GM21515 (cell line): Measurements from ENCODE around the gene MSI1.
"Not testable (repeated sequence)": the region's sequence is repeated elsewhere in the genome, so short reads cannot be mapped to it uniquely, and the experiment has no call there.

Experiments used
- ATAC-seq: cut with Tn5 transposase; IDR thresholded peaks from one replicate; pipeline ENCODE4 v1.9.1; 2021; ENCODE audit not compliant: unreplicated experiment

The MSI1 gene

DNA sequence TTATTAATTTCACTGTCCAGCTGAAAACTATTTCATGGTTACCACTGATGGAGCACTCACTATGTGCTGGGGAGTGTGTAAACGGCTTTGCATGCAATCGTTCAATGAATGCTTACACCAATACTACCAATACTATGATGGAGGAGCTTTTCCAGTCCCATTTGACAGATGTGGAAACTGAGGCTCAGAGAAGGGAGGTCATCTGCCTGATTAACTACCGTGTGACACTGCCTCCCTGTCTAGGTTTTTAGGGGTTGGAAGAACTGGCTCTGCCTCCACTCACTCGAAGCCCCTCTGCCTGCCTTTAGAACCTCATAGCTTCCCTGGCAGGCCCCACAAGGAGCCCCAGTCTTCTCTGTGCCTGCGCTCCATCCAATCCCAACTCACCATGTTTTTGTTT lies 11.9 kb downstream of the MSI1 start:
- no peak for ATAC-seq

DNA sequence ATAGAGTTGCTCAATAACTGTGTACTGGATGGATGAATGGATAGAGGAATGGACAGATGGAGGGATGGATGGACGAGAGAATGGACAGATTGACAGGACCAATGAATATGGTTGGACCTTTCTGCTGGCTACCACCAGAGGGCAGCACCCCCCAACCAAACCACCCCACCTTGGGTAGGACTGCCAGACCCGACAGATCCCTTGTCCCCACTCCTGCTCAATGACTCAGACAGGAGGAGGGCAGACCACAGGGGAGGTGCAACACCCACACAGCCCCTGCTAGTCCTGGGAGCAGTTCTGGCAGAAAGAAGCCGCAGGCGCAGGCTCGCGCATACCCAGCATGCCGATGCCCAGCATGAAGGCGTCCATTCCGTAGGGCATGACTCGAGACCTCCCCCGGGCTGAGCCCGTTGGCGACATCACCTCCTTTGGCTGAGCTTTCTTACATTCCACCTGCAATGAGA lies 12.4 kb downstream of the MSI1 start:
- no peak for ATAC-seq

DNA sequence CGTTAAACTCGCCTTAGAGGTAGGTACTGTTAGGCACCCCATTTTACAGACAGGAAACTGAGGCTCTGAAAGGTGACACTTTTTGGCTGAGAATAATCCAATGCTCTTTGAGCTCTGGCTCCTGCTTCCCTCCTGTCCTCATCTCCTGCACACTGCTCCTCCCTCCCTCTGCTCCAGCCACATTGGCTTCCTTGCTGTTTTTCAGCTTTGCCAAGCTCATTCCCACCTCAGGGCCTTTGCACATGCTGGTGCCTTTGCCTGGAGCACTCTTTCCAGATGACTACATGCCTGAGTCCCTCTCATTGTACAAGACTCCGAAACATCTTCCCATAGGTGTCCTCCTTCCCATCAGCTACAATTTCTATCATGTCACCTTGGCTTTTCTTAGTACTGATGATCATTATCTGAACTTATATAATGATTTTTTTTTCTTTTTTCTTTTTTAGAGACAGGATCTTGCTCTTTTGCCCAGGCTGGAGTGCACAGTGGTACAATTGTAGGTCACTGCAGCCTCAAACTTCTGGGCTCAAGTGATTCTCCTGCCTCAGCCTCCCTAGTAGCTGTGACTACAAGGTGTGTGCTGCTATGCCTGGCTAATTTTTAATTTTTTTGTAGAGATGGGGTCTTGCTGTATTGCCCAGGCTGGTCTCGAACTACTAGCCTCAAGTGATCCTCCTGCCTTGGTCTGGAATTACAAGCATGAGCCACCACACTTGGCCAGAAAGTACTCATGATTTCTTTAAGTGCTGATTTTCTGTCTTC lies 15.2 kb downstream of the MSI1 start:
- no peak for ATAC-seq

DNA sequence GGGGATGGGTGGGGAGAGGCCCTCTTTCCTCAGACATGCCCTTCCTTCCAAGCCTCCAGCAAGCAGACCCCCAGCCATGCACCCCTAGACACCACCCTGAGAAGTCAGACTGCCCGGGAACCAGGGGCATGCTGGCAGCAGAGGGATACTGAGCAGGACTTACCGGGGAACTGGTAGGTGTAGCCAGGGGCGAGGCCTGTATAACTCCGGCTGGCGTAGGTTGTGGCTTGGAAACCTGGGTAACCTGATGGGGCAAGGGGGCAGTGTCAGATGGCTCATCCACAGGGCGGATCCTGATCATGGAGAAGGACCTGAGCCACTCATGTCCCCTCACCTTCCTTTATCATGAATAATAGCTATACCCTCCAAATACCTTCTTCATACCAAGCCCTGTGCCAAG lies 15.8 kb downstream of the MSI1 start:
- no peak for ATAC-seq

DNA sequence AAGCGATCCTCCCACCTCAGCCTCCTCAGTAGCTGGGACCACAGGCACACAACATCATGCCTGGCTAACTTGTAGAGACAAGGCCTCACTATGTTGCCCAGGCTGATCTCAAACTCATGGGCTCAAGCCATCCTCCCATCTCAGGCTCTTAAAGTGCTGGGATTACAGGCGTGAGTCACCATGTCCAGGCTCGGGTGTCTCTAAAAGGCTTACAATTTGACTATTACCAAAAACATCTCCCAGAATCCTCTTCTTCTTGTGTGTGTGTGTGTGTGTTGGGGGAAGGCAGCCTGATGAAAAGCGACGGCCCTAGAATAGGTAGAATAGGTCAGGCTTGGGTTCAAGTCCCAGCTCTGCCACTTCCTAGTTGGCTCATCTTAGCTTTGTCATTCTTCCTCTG lies 16.8 kb downstream of the MSI1 start:
- ATAC-seq, result no peak

DNA sequence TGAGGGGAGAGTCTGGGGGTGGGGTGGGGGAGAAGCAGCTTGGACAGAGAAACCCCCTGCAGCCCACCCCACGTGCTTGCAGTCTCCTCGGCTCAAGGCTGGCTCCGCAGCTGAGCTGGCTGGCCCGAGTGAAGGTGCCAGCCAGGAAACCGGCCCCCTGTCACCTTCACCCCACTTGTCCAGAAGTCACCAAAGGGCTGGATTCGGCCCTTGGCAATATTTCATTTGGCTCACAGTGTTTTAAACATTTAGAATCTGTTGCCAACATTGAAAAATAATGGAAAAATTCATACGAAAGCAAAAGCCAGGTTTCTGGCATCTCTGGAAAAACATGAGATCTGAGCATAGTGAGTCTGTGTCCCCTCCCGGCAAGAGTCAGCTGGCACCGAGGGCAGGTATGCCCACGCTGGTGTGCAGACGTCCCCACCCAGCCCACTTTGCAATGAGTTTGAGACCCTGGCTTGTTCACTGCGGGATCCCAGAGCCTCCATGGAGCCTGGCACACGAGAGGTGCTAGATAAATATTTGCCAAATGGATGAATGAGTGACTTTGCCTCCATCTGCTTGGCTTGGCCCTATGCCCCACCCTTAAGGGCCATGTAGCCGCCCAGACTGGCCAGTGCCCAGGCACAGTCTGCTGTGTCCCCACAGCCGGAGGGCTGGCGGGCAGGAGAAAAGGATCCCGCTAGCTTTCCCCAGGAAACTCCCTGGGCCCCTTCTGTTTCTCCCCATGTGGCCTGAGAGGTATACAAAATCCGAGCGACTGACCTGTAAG lies 18.2 kb downstream of the MSI1 start:
- ATAC-seq, result no peak

DNA sequence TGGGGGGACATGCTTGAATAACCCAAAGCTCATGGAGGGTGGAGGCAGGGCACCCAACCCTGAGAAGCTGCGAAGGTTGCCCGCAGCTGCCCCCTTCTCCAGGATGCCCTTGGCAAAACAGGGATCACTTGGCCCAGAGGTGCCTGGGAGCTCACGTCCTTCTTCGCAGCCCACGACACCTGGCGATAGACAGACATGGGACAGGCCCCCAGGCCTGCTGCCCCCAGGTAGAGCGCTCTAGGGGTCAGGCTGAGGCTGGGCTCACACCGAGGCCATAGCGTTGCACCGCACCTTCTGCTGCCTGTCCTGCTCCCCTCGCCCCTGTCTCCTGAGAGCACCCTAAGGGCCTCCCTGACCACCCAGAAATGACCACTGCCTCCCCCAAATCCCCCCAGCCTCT lies 21.2 kb downstream of the MSI1 start:
- no peak for ATAC-seq

DNA sequence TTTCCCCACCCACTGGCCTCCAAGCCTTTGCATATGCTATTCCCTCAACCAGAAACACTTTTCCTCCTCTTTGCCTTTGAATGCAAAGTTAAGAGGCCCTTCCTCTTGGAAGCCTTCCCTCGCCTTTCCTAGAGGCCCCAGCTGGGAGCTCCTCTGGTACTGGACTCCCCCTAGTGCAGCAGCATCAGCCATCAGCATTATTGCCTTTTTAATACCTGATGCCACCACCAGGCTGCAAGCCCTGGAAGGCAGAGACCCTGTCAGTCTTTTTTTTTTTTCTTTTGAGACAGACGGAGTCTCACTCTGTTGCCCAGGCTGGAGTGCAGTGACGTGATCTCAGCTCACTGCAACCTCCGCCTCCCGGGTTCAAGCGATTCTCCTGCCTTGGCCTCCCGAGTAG lies 22.3 kb downstream of the MSI1 start:
- ATAC-seq, result no peak

DNA sequence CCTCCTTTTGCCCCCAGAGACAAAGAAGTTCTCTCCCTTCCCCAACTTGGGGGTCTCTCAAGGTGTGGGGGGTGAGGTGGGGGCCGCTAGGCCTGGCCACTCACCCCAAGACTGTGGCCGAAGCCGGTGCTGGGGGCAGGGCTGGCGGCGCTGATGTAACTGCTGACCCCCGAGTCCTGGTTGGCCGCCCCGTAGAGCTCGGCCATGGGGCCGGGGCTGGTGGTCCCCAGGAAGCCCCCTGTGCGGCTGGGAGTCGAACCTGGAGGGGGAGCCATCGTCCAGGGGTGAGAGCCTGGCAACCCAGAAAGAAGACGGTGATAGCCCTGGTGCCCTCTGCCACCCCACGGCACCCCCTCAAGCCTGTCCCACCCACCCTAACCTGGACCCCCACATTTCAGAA lies 22.9 kb downstream of the MSI1 start:
- no peak for ATAC-seq

DNA sequence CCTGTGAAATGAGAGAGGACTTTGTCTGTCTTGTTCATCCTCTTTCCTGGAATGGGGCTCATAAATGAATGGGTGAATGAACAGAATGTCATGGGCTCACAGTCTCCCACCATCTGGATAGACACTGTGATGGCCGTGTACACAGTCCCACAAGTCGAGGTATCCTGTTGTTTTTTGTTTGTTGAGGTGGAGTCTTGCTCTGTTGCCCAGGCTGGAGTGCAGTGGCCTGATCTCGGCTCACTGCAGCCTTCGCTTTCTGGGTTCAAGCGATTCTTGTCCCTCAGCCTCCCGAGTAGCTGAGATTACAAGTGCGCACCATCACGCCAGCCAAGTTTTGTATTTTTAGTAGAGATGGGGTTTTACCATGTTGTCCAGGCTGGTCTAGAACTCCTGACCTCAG lies 25.3 kb downstream of the MSI1 start:
- ATAC-seq, result no peak

DNA sequence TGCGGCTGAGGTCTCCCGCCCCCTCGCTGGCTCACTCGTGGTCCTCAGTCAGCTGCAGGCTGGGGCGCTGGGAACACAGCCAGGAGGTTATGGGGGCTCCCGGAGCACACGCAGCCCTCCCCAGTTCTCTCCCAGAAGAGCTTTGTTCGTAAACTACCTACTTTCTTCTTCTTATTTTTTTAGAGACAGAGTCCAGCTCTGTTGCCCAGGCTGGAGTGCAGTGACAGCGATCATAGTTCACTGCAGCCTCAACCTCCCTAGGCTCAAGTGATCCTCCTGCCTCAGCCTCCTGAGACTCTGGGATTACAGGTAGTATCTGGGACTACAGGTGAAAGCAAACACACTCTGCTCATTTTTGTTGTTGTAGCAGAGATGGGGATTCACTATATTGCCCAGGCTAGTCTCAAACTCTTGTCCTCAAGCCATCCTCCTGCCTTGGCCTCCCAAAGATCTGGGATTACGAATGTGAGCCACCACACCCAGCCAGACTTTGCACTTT lies 25.9 kb downstream of the MSI1 start:
- no peak for ATAC-seq

DNA sequence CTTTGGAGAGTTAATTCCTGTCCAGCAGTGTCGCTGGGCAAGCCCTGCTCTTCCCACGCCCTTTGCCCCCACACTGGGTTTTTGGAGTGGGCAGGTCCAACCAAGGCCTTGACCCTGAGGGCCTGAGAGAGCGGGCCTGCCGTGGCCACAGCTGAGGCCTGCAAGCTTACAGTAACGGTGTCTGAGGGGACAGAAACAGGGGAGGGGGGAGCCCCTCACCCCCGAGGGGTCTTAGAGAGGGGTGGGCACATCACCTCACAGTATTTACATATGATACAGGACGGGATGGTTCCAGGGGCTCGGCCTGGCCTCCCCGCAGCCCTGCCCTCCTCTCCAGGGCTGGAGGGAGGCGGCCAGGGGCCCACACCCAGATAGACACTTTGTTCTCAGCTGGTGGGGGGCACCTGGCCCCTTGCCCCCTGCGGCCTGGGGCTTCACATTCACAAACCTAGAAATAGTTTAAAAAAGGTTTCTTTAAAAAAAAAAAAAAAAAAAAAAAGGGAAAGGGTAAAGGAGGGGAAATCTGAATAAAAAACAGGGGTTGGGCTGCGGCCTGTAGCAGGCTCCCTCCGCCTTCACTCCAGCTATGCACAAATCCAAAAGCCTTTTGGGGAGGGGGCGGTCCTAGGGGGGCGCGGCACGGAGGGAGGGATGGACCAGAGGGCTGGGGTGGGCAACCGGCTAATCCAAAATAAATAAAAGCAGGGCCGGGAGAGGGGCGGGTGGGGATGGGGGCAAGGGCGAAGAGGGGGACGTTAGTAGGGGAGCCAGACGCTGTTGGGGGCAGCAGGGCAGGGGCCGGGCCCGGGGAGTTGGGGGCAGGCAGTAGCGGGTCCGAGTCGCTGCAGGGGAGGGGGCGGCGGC lies 26.6 kb downstream of the MSI1 start:
- no peak for ATAC-seq

DNA sequence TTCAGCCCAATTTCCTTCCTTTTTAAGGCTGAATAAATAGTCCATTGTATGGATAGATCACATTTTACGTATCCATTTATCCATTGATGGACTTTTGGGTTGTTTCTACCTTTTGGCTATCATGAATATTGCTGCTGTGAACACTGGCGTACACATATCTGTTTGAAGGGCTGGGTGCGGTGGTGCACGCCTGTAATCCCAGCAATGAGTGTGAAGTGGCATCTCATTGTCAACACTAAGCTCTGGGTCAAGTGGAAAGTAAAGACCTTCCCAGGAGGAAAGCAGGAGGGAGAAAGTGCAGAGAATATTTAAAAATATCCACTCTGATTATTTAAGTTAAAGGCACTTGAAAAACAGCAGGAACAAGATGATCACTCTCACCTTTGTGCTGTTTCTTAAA lies 29.7 kb downstream of the MSI1 start:
- no peak for ATAC-seq

DNA sequence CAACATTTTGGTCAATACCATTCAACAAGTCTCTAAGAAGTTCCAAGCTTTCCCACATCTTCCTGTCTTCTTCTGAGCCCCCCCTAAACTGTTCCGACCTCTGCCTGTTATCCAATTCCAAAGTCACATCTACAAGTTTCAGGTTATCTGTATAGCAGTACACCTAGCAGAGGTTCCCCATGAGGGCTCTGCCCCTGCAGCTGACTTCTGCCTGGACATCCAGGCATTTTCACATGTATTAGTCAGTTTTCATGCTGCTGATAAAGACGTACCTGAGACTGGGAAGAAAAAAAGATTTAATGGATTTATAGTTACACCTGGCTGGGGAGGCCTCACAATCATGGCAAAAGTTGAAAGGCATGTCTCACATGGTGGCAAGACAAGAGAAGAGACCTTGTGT lies 31.2 kb downstream of the MSI1 start:
- no peak for ATAC-seq

DNA sequence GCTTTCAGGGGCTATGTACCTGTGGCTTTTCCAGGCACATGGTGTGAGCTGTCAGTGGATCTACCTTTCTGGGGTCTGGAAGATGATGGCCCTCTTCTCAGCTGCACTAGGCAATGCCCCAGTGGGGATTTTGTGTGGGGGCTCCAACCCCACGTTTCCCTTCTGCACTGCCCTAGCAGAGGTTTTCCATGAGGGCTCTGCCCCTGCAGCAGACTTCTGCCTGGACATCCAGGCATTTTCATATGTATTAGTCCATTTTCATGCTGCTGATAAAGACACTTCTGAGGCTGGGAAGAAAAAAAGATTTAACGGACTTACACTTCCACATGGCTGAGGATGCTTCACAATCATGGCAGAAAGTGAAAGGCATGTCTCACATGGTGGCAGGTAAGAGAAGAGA lies 32.6 kb downstream of the MSI1 start:
- ATAC-seq, result not testable (repeated sequence)

DNA sequence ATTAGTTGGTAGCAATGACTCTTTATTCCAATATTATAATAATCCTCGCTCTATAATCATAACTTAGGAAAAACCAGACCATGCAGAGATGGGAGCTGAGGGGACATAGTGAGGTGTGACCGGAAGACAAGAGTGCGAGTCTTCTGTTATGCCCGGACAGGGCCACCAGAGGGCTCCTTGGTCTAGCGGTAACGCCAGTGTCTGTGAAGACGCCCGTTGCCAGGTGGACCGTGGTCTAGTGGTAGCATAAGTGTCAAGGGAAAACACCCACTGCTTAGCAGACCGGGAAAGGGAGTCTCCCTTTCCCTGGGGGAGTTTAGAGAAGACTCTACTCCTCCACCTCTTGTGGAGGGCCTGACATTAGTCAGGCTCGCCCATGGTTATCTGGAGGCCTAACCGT lies 33.5 kb downstream of the MSI1 start:
- ATAC-seq, result not testable (repeated sequence)

DNA sequence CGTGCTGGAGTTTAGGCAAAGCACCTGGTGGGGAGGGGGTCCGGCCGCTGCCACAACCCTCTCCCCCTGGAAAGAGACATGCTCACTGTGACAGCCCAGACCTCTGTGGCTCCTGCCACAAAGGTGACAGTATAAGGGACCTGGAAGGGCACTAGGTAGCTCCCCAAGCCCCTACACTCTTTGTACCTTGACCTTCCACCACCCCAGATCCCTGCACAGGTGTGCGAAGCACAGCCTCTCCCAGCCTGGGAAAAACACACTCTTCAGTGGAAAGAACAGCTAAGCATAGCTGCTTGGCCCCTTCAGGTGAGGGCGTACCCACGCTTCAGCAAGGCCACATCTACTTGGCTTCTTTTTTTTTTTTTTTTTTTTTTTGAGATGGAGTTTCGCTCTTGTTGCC lies 36.4 kb downstream of the MSI1 start:
- ATAC-seq, result no peak

DNA sequence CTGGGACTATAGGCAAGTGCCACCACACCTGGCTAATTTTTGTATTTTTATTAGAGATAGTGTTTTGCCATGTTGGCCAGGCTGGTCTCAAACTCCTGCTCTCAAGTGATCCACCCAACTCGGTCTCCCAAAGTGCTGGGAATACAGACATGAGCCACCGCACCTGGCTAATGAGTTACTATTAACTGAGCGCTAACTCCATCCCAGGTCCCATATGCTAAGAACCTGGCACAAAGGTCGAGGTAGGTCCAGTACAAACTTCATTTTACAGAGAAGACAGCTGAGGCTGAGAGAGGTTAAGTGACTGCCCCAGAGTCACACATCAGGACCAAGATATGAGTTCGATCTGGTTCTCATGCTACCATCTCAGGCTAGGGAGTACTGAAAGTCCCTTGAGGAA lies 36.9 kb downstream of the MSI1 start:
- no peak for ATAC-seq

DNA sequence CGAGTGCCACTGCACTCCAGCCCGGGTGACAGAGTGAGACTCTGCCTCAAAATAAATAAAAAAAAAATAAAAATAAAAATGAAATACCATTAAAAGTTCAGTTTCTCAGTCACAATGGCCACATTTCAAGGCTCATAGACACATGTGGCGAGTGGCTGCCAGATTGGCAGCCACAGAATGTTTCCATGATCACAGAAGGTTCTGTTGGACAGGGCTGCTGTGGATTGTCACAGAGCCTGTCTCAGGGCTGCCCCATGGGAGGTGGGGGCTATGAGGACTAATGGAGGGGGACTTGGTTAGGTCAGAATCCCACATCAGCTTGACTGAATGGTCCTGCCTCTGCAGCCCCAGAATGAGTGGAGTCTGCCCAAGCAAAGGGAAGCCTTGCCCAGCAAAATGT lies 37.6 kb downstream of the MSI1 start:
- ATAC-seq, result no peak

DNA sequence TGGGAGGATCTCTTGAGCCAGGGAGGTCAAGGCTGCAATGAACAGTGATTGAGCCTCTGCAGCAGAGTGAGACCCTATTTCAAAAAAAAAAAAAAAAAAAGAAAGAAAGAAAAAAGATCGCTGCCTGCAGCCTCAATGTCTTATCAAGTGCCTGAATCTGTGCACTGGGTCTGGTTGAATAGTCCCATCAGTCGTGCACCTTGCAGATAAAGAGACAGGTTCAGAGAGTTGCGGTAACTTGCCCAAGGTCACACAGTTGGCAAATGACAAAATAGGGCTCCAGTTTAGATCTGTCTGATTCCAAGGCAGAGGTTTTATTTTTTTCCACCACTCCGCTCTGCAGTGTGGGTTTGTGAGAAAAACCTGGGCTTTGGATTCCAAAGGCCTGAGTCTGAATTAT lies 40.7 kb downstream of the MSI1 start:
- ATAC-seq, result no peak

DNA sequence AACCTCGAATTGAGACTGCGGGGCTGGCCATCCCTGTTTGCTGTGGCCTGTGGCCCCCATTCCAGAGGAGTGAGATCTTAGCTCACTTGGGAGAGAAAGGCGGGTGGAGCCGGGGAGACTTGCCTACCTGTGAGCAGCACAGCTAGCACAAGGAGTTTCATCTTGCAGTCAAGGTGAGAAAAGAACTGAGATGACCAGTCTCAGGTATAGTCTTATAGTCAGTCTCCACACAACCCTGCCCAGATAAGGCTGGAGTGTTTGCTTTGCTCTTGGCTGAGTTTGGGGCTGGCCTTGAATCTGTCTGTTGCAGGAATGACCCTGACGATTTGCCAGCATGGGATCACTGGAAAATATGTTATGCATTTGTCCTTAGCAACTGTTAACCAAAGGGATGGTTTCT lies 41.4 kb downstream of the MSI1 start, which contains the start of gene PLA2G1B:
TSS of gene PLA2G1B (minus strand) at position 187 of the 400 bp plus-strand sequence. CDS start at position 161, 26 bp downstream.
- ATAC-seq, result no peak
